NCI-H2081 treated with DMSO at 0.1 percent for 48 hours (cell line): Measurements from ENCODE around the gene B9D1.
A peak's percentile ranks its signal among the peaks of the same experiment; 100 is the strongest.

Experiments used
- DNase-seq: peaks from one replicate; lab custom pipeline; 2025; lab: John Stamatoyannopoulos, UW

The B9D1 gene

GRCh38 chr17:19362277-19363113 is at the start of gene B9D1:
B9D1 (minus strand) TSS chr17:19362723; CDS start chr17:19362569, 154 bp downstream.
- DNase-seq, result peak; percentile 50

GRCh38 chr17:19411631-19412030 is 49.1 kb upstream of the B9D1 start:
- no peak for DNase-seq

- no peak for DNase-seq
These were observed 48.5 kb upstream of the B9D1 start, which contains the start of gene RNF112 for GRCh38 chr17:19410875-19411620. RNF112 (plus strand) TSS chr17:19411232; CDS start chr17:19411409, 177 bp downstream.

- no peak for DNase-seq
These were observed 47.6 kb upstream of the B9D1 start for GRCh38 chr17:19410091-19410490.

- no peak for DNase-seq
These were observed 47.0 kb upstream of the B9D1 start for GRCh38 chr17:19409509-19409908.

GRCh38 chr17:19409066-19409465 is 46.5 kb upstream of the B9D1 start:
- DNase-seq, result no peak

- no peak for DNase-seq
These were observed 45.8 kb upstream of the B9D1 start for GRCh38 chr17:19408346-19408710.

GRCh38 chr17:19407601-19408345 is 45.2 kb upstream of the B9D1 start:
- no peak for DNase-seq

- no peak for DNase-seq
These were observed 42.6 kb upstream of the B9D1 start for GRCh38 chr17:19405114-19405513.

GRCh38 chr17:19404264-19404663 is 41.7 kb upstream of the B9D1 start:
- DNase-seq, result no peak

GRCh38 chr17:19403021-19403420 is 40.5 kb upstream of the B9D1 start:
- DNase-seq, result no peak

GRCh38 chr17:19402171-19402570 is 39.6 kb upstream of the B9D1 start:
- DNase-seq, result no peak

GRCh38 chr17:19401321-19402010 is 38.9 kb upstream of the B9D1 start:
- DNase-seq, result no peak

- DNase-seq, result no peak
These were observed 37.4 kb upstream of the B9D1 start for GRCh38 chr17:19399750-19400450.

- DNase-seq, result peak; percentile 22
These were observed 36.0 kb upstream of the B9D1 start for GRCh38 chr17:19398301-19399181.

- DNase-seq, result no peak
These were observed 35.1 kb upstream of the B9D1 start for GRCh38 chr17:19397556-19398041.

- DNase-seq, result no peak
These were observed 29.8 kb upstream of the B9D1 start for GRCh38 chr17:19392303-19392702.

GRCh38 chr17:19391432-19391831 is 28.9 kb upstream of the B9D1 start:
- no peak for DNase-seq

- no peak for DNase-seq
These were observed 28.4 kb upstream of the B9D1 start for GRCh38 chr17:19390951-19391350.
